Measurements from ENCODE around the gene NAALADL2.
"Not testable (repeated sequence)": the region's sequence is repeated elsewhere in the genome, so short reads cannot be mapped to it uniquely, and the experiment has no call there.

The NAALADL2 gene

GRCh38 chr3:175070946-175071345 lies 211.8 kb downstream of the NAALADL2 start:
- Histone ChIP-seq H3K4me3 (ENCODE audit: low read length) (no peak overlapping the region), H3K36me3 (ENCODE audit: control insufficient read depth, insufficient read depth, low read length) (no peaks in the 10 kb centered on the region), H3K4me1 (ENCODE audit: control insufficient read depth, insufficient read depth, low read length) (no peaks in the 10 kb centered on the region), H3K27ac (ENCODE audit: low read length) (no peak overlapping the region), H3K9me3 (ENCODE audit: control insufficient read depth, insufficient read depth, low read length) (no peaks in the 10 kb centered on the region), H3K27me3 (ENCODE audit: control insufficient read depth, insufficient read depth, low read length) (no peaks in the 10 kb centered on the region)
- WGBS (ENCODE audit: insufficient coverage, insufficient read length), result no CpG with 5 or more reads among the region's 3 CpGs
- DNase-seq (ENCODE audit: low read depth, low spot score), result no peak

GRCh38 chr3:175073219-175073905 lies 214.2 kb downstream of the NAALADL2 start:
- H3K27me3 ChIP-seq (ENCODE audit: control insufficient read depth, insufficient read depth, low read length), result no peaks in the 10 kb centered on the region
- no peak overlapping the region for H3K4me3 ChIP-seq (ENCODE audit: low read length)
- H3K4me1 ChIP-seq (ENCODE audit: control insufficient read depth, insufficient read depth, low read length), result no peaks in the 10 kb centered on the region
- no peak for DNase-seq (ENCODE audit: low read depth, low spot score)
- H3K27ac ChIP-seq (ENCODE audit: low read length), result no peak overlapping the region
- no peaks in the 10 kb centered on the region for H3K36me3 ChIP-seq (ENCODE audit: control insufficient read depth, insufficient read depth, low read length)
- H3K9me3 ChIP-seq (ENCODE audit: control insufficient read depth, insufficient read depth, low read length), result no peaks in the 10 kb centered on the region
- WGBS (ENCODE audit: insufficient coverage, insufficient read length), result no CpG with 5 or more reads among the region's 6 CpGs

- Histone ChIP-seq H3K36me3 (ENCODE audit: control insufficient read depth, insufficient read depth, low read length) (no peaks in the 10 kb centered on the region), H3K9me3 (ENCODE audit: control insufficient read depth, insufficient read depth, low read length) (no peaks in the 10 kb centered on the region), H3K27me3 (ENCODE audit: control insufficient read depth, insufficient read depth, low read length) (no peaks in the 10 kb centered on the region), H3K4me1 (ENCODE audit: control insufficient read depth, insufficient read depth, low read length) (no peaks in the 10 kb centered on the region), H3K4me3 (ENCODE audit: low read length) (no peak overlapping the region), H3K27ac (ENCODE audit: low read length) (no peak overlapping the region)
- DNase-seq (ENCODE audit: low read depth, low spot score), result no peak
Measured at GRCh38 chr3:175075269-175075668, 216.1 kb downstream of the NAALADL2 start.

DNA sequence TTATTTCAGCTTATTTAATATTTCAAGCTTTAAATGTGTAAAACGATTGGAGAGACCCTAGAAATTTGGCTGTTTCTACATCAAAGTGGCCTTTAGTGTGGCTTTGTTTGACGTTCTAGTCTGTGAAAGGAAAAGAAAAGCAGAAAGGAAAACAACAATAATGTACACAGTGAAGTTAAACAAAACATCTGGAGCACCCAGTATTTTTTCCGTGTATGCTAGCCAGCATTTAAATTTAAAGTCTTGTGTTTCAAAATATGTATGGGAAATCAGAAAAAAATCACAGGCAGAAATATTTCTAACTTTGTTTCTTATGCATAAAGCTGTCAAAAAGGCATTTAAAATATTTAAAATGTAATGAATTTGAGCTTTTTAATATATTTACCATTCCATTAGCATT lies 218.1 kb downstream of the NAALADL2 start:
- Histone ChIP-seq H3K9me3 (ENCODE audit: control insufficient read depth, insufficient read depth, low read length) (no peaks in the 10 kb centered on the region), H3K4me3 (ENCODE audit: low read length) (no peak overlapping the region), H3K36me3 (ENCODE audit: control insufficient read depth, insufficient read depth, low read length) (no peaks in the 10 kb centered on the region), H3K27me3 (ENCODE audit: control insufficient read depth, insufficient read depth, low read length) (no peaks in the 10 kb centered on the region), H3K4me1 (ENCODE audit: control insufficient read depth, insufficient read depth, low read length) (no peaks in the 10 kb centered on the region), H3K27ac (ENCODE audit: low read length) (no peak overlapping the region)
- no CpG with 5 or more reads among the region's 3 CpGs for WGBS (ENCODE audit: insufficient coverage, insufficient read length)
- no peak for DNase-seq (ENCODE audit: low read depth, low spot score)

GRCh38 chr3:175082631-175083030 lies 223.5 kb downstream of the NAALADL2 start:
- DNase-seq (ENCODE audit: low read depth, low spot score), result no peak
- Histone ChIP-seq H3K36me3 (ENCODE audit: control insufficient read depth, insufficient read depth, low read length) (no peaks in the 10 kb centered on the region), H3K4me3 (ENCODE audit: low read length) (no peak overlapping the region), H3K27ac (ENCODE audit: low read length) (no peak overlapping the region), H3K9me3 (ENCODE audit: control insufficient read depth, insufficient read depth, low read length) (no peaks in the 10 kb centered on the region), H3K27me3 (ENCODE audit: control insufficient read depth, insufficient read depth, low read length) (no peaks in the 10 kb centered on the region), H3K4me1 (ENCODE audit: control insufficient read depth, insufficient read depth, low read length) (no peaks in the 10 kb centered on the region)

DNA sequence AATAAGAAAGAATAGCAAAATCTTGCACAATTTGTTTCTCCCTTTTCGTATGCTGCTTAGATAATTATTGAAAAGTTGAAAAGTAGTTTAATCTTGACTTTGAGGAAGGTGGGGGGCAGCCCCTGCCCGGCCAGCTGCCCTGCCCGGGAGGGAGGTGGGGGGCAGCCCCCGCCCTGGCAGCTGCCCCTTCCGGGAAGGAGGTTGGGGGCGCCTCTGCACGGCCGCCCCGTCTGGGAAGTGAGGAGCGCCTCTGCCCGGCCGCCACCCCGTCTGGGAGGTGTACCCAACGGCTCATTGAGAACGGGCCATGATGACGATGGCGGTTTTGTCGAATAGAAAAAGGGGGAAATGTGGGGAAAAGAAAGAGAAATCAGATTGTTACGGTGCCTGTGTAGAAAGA lies 228.0 kb downstream of the NAALADL2 start:
- H3K36me3 ChIP-seq (ENCODE audit: control insufficient read depth, insufficient read depth, low read length); H3K27ac ChIP-seq (ENCODE audit: low read length); H3K9me3 ChIP-seq (ENCODE audit: control insufficient read depth, insufficient read depth, low read length); DNase-seq (ENCODE audit: low read depth, low spot score); H3K27me3 ChIP-seq (ENCODE audit: control insufficient read depth, insufficient read depth, low read length); H3K4me1 ChIP-seq (ENCODE audit: control insufficient read depth, insufficient read depth, low read length); H3K4me3 ChIP-seq (ENCODE audit: low read length): not testable (repeated sequence)
- no CpG with 5 or more reads among the region's 19 CpGs for WGBS (ENCODE audit: insufficient coverage, insufficient read length)

DNA sequence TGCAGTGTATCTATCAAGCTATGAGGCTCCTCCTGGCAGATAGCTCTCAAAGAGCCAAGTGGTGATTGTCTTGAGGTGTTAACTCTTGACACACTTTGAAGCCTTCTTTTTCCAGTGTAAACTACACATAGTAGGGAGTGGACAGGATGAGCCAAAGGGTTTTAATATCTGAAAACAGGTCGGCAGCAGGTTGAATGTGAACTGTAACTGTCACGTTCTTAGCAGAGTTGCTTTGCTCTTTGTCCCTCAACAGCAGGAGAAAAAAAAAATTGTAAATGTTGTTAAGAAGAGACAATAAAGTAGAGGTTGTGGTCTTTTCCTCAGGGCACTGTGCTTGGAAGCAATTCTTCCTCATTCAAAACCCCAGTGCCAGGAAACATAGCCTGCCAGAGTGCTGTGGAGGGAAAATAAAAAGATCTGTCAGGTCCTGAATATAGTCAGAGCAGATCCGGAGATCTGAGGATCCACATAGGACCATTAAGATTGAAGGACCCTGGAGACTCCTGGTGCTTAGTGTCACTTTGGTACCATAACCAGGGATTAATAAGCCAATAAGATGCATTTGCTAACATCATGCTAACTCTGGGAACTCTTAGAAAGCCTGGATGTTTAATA lies 229.7 kb downstream of the NAALADL2 start:
- Histone ChIP-seq H3K27ac (ENCODE audit: low read length) (no peak overlapping the region), H3K27me3 (ENCODE audit: control insufficient read depth, insufficient read depth, low read length) (no peaks in the 10 kb centered on the region), H3K36me3 (ENCODE audit: control insufficient read depth, insufficient read depth, low read length) (no peaks in the 10 kb centered on the region), H3K9me3 (ENCODE audit: control insufficient read depth, insufficient read depth, low read length) (no peaks in the 10 kb centered on the region), H3K4me3 (ENCODE audit: low read length) (no peak overlapping the region), H3K4me1 (ENCODE audit: control insufficient read depth, insufficient read depth, low read length) (no peaks in the 10 kb centered on the region)
- DNase-seq (ENCODE audit: low read depth, low spot score), result no peak
- no CpG with 5 or more reads among the region's 3 CpGs for WGBS (ENCODE audit: insufficient coverage, insufficient read length)

- no CpG with 5 or more reads among the region's 7 CpGs for WGBS (ENCODE audit: insufficient coverage, insufficient read length)
- H3K9me3 ChIP-seq (ENCODE audit: control insufficient read depth, insufficient read depth, low read length), result no peaks in the 10 kb centered on the region
- no peaks in the 10 kb centered on the region for H3K36me3 ChIP-seq (ENCODE audit: control insufficient read depth, insufficient read depth, low read length)
- H3K27ac ChIP-seq (ENCODE audit: low read length), result no peak overlapping the region
- no peak overlapping the region for H3K4me3 ChIP-seq (ENCODE audit: low read length)
- no peak for DNase-seq (ENCODE audit: low read depth, low spot score)
- no peaks in the 10 kb centered on the region for H3K4me1 ChIP-seq (ENCODE audit: control insufficient read depth, insufficient read depth, low read length)
- no peaks in the 10 kb centered on the region for H3K27me3 ChIP-seq (ENCODE audit: control insufficient read depth, insufficient read depth, low read length)
Measured at GRCh38 chr3:175091426-175092114, 232.4 kb downstream of the NAALADL2 start.

DNA sequence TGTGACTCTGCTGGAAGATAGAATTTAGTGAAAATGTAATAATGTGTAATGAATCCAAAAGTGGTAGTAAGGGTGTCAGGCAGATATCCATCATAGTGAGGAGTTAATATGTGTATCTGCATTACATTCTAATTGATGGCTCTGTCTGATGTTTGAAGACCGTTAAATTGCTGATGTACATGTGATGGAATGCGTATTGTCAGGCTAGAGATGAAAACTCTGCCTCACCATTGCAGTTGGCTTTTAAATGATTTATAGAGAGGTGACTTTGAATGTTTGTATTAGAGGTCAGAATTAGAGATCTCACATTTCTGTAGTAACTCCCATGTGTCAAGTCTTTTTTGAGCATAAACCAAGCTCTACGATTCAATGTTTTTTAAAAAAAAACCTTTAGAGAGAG lies 234.6 kb downstream of the NAALADL2 start:
- no CpG with 5 or more reads among the region's 3 CpGs for WGBS (ENCODE audit: insufficient coverage, insufficient read length)
- no peaks in the 10 kb centered on the region for H3K36me3 ChIP-seq (ENCODE audit: control insufficient read depth, insufficient read depth, low read length)

DNA sequence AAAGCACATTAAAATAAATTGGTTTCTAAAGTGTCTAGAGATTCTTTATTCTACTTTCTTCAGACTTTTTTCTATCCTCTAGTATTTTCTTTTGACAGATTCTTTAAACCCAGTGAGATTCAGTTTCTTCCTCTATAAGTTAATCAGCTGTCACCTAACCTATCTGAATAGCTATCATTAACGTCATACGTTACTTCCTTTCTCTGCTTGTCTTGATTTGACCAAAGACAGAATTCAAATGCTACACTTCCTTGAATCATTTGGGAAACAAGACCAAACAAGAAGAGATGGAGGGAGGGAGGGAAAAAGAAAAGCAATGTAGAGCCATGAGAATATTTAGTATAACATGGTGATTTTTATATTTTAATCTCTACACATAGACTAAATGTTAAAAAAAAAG lies 235.2 kb downstream of the NAALADL2 start:
- Histone ChIP-seq H3K27ac (ENCODE audit: low read length) (no peak overlapping the region), H3K36me3 (ENCODE audit: control insufficient read depth, insufficient read depth, low read length) (no peaks in the 10 kb centered on the region), H3K4me3 (ENCODE audit: low read length) (no peak overlapping the region), H3K4me1 (ENCODE audit: control insufficient read depth, insufficient read depth, low read length) (no peaks in the 10 kb centered on the region), H3K27me3 (ENCODE audit: control insufficient read depth, insufficient read depth, low read length) (no peaks in the 10 kb centered on the region), H3K9me3 (ENCODE audit: control insufficient read depth, insufficient read depth, low read length) (no peaks in the 10 kb centered on the region)
- no peak for DNase-seq (ENCODE audit: low read depth, low spot score)
- 100% methylated on average over 2 of the region's 2 CpGs for WGBS (ENCODE audit: insufficient coverage, insufficient read length)

More for the DNA sequence above, 234.6 kb downstream of the NAALADL2 start:
- DNase-seq (ENCODE audit: low read depth, low spot score), result no peak
- Histone ChIP-seq H3K27me3 (ENCODE audit: control insufficient read depth, insufficient read depth, low read length) (no peaks in the 10 kb centered on the region), H3K4me3 (ENCODE audit: low read length) (no peak overlapping the region), H3K9me3 (ENCODE audit: control insufficient read depth, insufficient read depth, low read length) (no peaks in the 10 kb centered on the region), H3K4me1 (ENCODE audit: control insufficient read depth, insufficient read depth, low read length) (no peaks in the 10 kb centered on the region), H3K27ac (ENCODE audit: low read length) (no peak overlapping the region)

GRCh38 chr3:175098644-175099043 lies 239.5 kb downstream of the NAALADL2 start:
- Histone ChIP-seq H3K4me3 (ENCODE audit: low read length) (no peak overlapping the region), H3K27ac (ENCODE audit: low read length) (no peak overlapping the region), H3K27me3 (ENCODE audit: control insufficient read depth, insufficient read depth, low read length) (no peaks in the 10 kb centered on the region), H3K9me3 (ENCODE audit: control insufficient read depth, insufficient read depth, low read length) (no peaks in the 10 kb centered on the region), H3K4me1 (ENCODE audit: control insufficient read depth, insufficient read depth, low read length) (no peaks in the 10 kb centered on the region), H3K36me3 (ENCODE audit: control insufficient read depth, insufficient read depth, low read length) (no peaks in the 10 kb centered on the region)
- DNase-seq (ENCODE audit: low read depth, low spot score), result no peak
- WGBS (ENCODE audit: insufficient coverage, insufficient read length), result no CpG with 5 or more reads among the region's 1 CpG

Measured in iPS DF 6.9 (cell line).